Measurements from ENCODE around the gene MS4A10. TPM values are rescaled to one million over a fixed set of nuclear protein-coding genes. Genes with fewer than 3 reads are reported as not detected.

Gene MS4A10
- total RNA-seq, 1 donor from 2014 or later = not detected

- no peak for TF ChIP-seq CTCF (conservative IDR thresholded peaks at IDR 0.05; ENCODE audit: low read depth, low read length)
- H3K4me3 ChIP-seq (ENCODE audit: low read depth, low read length) = no peak overlapping the region
- no peak for DNase-seq (ENCODE audit: low read depth)
These were observed 19.8 kb upstream of the MS4A10 start for GRCh38 chr11:60765355-60765754.

- DNase-seq (ENCODE audit: low read depth) = no peak
- TF ChIP-seq CTCF (conservative IDR thresholded peaks at IDR 0.05; ENCODE audit: low read depth, low read length) = no peak
- no peak overlapping the region for H3K4me3 ChIP-seq (ENCODE audit: low read depth, low read length)
These were observed 18.6 kb upstream of the MS4A10 start for GRCh38 chr11:60766547-60766946.

GRCh38 chr11:60767388-60767811 lies 17.7 kb upstream of the MS4A10 start:
- TF ChIP-seq CTCF (conservative IDR thresholded peaks at IDR 0.05; ENCODE audit: low read depth, low read length) = peak; percentile 37
- no peak for DNase-seq (ENCODE audit: low read depth)
- no peak overlapping the region for H3K4me3 ChIP-seq (ENCODE audit: low read depth, low read length)

GRCh38 chr11:60768202-60768601 lies 16.9 kb upstream of the MS4A10 start:
- DNase-seq (ENCODE audit: low read depth) = no peak
- no peak overlapping the region for H3K4me3 ChIP-seq (ENCODE audit: low read depth, low read length)
- no peak for TF ChIP-seq CTCF (conservative IDR thresholded peaks at IDR 0.05; ENCODE audit: low read depth, low read length)

GRCh38 chr11:60769273-60769672 lies 15.9 kb upstream of the MS4A10 start:
- no peak for TF ChIP-seq CTCF (conservative IDR thresholded peaks at IDR 0.05; ENCODE audit: low read depth, low read length)
- H3K4me3 ChIP-seq (ENCODE audit: low read depth, low read length) = no peak overlapping the region
- DNase-seq (ENCODE audit: low read depth) = no peak

GRCh38 chr11:60769811-60770210 lies 15.3 kb upstream of the MS4A10 start:
- H3K4me3 ChIP-seq (ENCODE audit: low read depth, low read length) = no peak overlapping the region
- no peak for DNase-seq (ENCODE audit: low read depth)
- no peak for TF ChIP-seq CTCF (conservative IDR thresholded peaks at IDR 0.05; ENCODE audit: low read depth, low read length)

GRCh38 chr11:60771146-60771545 lies 14.0 kb upstream of the MS4A10 start:
- no peak for DNase-seq (ENCODE audit: low read depth)
- H3K4me3 ChIP-seq (ENCODE audit: low read depth, low read length) = no peak overlapping the region
- no peak for TF ChIP-seq CTCF (conservative IDR thresholded peaks at IDR 0.05; ENCODE audit: low read depth, low read length)

All from epithelial cell of proximal tubule (primary cell).